Measurements from ENCODE around the gene RINT1.

Gene RINT1

GRCh38 chr7:105496521-105496920 lies 35.5 kb upstream of the RINT1 start:
- TF ChIP-seq ARNTL (CRISPR knock-in tag; IDR thresholded peaks at IDR 0.05; ENCODE audit: borderline replicate concordance, low read depth) = no peak
- TF ChIP-seq OSR1 (CRISPR knock-in tag; IDR thresholded peaks at IDR 0.05) = no peak
- no peak for TF ChIP-seq ISL1 (CRISPR knock-in tag; IDR thresholded peaks at IDR 0.05)
- TF ChIP-seq ESRRG (CRISPR knock-in tag; IDR thresholded peaks at IDR 0.05) = no peak
- TF ChIP-seq, protein P1, sequence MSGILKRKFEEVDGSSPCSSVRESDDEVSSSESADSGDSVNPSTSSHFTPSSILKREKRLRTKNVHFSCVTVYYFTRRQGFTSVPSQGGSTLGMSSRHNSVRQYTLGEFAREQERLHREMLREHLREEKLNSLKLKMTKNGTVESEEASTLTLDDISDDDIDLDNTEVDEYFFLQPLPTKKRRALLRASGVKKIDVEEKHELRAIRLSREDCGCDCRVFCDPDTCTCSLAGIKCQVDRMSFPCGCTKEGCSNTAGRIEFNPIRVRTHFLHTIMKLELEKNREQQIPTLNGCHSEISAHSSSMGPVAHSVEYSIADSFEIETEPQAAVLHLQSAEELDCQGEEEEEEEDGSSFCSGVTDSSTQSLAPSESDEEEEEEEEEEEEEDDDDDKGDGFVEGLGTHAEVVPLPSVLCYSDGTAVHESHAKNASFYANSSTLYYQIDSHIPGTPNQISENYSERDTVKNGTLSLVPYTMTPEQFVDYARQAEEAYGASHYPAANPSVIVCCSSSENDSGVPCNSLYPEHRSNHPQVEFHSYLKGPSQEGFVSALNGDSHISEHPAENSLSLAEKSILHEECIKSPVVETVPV (CRISPR knock-in tag; IDR thresholded peaks at IDR 0.05) = no peak
- no peak for TF ChIP-seq ZFP3 (CRISPR knock-in tag; IDR thresholded peaks at IDR 0.05)
- TF ChIP-seq BACH2 (CRISPR knock-in tag; IDR thresholded peaks at IDR 0.05; ENCODE audit: borderline replicate concordance) = no peak
- no peak for TF ChIP-seq SNAI2 (CRISPR knock-in tag; IDR thresholded peaks at IDR 0.05)
- no peak for TF ChIP-seq GLIS3 (CRISPR knock-in tag; IDR thresholded peaks at IDR 0.05)
- ATAC-seq = peak; percentile 58

DNA sequence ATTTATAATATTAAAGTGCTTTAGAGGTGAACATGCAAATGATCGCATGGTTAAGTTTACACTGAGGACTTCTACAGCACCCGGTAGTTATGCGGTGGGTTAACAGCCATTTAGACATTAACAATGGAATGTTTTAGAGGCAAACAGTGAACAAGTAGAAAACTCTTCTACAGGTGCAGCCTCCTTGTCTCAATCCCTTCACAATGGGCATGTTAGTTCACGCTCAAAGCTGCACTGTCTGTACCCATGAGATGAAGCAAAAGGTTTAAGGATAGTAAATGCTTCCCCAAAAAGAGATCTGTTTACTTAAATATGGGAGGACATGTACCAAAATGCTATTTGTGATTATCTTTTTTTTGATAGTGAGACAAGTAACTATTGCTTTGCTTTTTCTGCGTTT lies 35.0 kb upstream of the RINT1 start:
- TF ChIP-seq ZNF70 (CRISPR knock-in tag; IDR thresholded peaks at IDR 0.05) = no peak
- no peak for TF ChIP-seq POU6F1 (CRISPR knock-in tag; IDR thresholded peaks at IDR 0.05; ENCODE audit: borderline replicate concordance, low read depth)
- TF ChIP-seq SNAI2 (CRISPR knock-in tag; IDR thresholded peaks at IDR 0.05) = no peak
- no peak for TF ChIP-seq ZNF565 (CRISPR knock-in tag; conservative IDR thresholded peaks at IDR 0.05; ENCODE audit: low read depth)
- TF ChIP-seq, protein P2, sequence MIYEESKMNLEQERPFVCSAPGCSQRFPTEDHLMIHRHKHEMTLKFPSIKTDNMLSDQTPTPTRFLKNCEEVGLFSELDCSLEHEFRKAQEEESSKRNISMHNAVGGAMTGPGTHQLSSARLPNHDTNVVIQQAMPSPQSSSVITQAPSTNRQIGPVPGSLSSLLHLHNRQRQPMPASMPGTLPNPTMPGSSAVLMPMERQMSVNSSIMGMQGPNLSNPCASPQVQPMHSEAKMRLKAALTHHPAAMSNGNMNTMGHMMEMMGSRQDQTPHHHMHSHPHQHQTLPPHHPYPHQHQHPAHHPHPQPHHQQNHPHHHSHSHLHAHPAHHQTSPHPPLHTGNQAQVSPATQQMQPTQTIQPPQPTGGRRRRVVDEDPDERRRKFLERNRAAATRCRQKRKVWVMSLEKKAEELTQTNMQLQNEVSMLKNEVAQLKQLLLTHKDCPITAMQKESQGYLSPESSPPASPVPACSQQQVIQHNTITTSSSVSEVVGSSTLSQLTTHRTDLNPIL (CRISPR knock-in tag; IDR thresholded peaks at IDR 0.05; ENCODE audit: low read depth) = no peak
- TF ChIP-seq ISL1 (CRISPR knock-in tag; IDR thresholded peaks at IDR 0.05) = no peak
- TF ChIP-seq ZFP30 (CRISPR knock-in tag; IDR thresholded peaks at IDR 0.05) = no peak
- TF ChIP-seq BACH2 (CRISPR knock-in tag; IDR thresholded peaks at IDR 0.05; ENCODE audit: borderline replicate concordance) = no peak
- TF ChIP-seq ARNTL (CRISPR knock-in tag; IDR thresholded peaks at IDR 0.05; ENCODE audit: borderline replicate concordance, low read depth) = no peak
- TF ChIP-seq RARB (CRISPR knock-in tag; IDR thresholded peaks at IDR 0.05) = no peak
- TF ChIP-seq, protein P3, sequence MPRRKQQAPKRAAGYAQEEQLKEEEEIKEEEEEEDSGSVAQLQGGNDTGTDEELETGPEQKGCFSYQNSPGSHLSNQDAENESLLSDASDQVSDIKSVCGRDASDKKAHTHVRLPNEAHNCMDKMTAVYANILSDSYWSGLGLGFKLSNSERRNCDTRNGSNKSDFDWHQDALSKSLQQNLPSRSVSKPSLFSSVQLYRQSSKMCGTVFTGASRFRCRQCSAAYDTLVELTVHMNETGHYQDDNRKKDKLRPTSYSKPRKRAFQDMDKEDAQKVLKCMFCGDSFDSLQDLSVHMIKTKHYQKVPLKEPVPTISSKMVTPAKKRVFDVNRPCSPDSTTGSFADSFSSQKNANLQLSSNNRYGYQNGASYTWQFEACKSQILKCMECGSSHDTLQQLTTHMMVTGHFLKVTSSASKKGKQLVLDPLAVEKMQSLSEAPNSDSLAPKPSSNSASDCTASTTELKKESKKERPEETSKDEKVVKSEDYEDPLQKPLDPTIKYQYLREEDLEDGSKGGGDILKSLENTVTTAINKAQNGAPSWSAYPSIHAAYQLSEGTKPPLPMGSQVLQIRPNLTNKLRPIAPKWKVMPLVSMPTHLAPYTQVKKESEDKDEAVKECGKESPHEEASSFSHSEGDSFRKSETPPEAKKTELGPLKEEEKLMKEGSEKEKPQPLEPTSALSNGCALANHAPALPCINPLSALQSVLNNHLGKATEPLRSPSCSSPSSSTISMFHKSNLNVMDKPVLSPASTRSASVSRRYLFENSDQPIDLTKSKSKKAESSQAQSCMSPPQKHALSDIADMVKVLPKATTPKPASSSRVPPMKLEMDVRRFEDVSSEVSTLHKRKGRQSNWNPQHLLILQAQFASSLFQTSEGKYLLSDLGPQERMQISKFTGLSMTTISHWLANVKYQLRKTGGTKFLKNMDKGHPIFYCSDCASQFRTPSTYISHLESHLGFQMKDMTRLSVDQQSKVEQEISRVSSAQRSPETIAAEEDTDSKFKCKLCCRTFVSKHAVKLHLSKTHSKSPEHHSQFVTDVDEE (CRISPR knock-in tag; IDR thresholded peaks at IDR 0.05) = no peak
- no peak for TF ChIP-seq ZC3H10 (CRISPR knock-in tag; IDR thresholded peaks at IDR 0.05)
- TF ChIP-seq TCF4 (CRISPR knock-in tag; IDR thresholded peaks at IDR 0.05; ENCODE audit: borderline replicate concordance) = no peak
- TF ChIP-seq GLIS3 (CRISPR knock-in tag; IDR thresholded peaks at IDR 0.05) = no peak
- no peak for TF ChIP-seq ESRRG (CRISPR knock-in tag; IDR thresholded peaks at IDR 0.05)
- no peak for TF ChIP-seq TOX (CRISPR knock-in tag; IDR thresholded peaks at IDR 0.05; ENCODE audit: borderline replicate concordance)
- TF ChIP-seq CSDC2 (CRISPR knock-in tag; IDR thresholded peaks at IDR 0.05) = no peak
- TF ChIP-seq OSR1 (CRISPR knock-in tag; IDR thresholded peaks at IDR 0.05) = no peak
- ATAC-seq = peak; percentile 20; the same call in 2 of the 3 replicates

DNA sequence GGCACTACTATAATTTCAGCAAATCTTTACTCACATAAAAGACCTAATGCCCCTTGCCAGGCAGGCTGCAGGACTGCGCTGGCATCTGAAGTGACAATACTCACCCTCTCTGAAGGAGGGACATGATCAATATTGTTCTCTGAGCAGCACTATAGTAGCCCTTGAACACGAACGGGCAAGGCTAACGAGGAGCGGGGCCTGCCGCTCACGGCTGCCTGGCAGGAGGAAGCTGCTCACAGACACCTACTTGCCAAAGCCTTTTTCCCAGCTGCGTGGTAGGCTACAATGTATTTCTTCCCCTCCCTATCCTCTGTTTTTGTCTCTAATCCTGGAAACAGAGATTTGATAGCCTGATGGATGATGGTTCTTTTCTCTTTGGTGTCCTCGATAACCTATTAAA lies 29.8 kb upstream of the RINT1 start:
- ATAC-seq = no peak
- TF ChIP-seq CSDC2 (CRISPR knock-in tag; IDR thresholded peaks at IDR 0.05) = no peak
- TF ChIP-seq ZFP3 (CRISPR knock-in tag; IDR thresholded peaks at IDR 0.05) = no peak
- TF ChIP-seq, protein P4, sequence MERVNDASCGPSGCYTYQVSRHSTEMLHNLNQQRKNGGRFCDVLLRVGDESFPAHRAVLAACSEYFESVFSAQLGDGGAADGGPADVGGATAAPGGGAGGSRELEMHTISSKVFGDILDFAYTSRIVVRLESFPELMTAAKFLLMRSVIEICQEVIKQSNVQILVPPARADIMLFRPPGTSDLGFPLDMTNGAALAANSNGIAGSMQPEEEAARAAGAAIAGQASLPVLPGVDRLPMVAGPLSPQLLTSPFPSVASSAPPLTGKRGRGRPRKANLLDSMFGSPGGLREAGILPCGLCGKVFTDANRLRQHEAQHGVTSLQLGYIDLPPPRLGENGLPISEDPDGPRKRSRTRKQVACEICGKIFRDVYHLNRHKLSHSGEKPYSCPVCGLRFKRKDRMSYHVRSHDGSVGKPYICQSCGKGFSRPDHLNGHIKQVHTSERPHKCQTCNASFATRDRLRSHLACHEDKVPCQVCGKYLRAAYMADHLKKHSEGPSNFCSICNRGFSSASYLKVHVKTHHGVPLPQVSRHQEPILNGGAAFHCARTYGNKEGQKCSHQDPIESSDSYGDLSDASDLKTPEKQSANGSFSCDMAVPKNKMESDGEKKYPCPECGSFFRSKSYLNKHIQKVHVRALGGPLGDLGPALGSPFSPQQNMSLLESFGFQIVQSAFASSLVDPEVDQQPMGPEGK (CRISPR knock-in tag; IDR thresholded peaks at IDR 0.05; ENCODE audit: borderline replicate concordance) = no peak

Measured in SK-N-SH treated with all-trans-retinoic acid at 6 μM for 48 hours (cell line).